B cell (primary cell): ENCODE results near the gene USP12. TPM values are rescaled to one million over a fixed set of nuclear protein-coding genes. Genes with fewer than 3 reads are reported as not detected.

Experiments
- ATAC-seq: fragments of 200-7000 bp; cut with Tn5 transposase; one replicate; pipeline ENCODE4 v1.10.0; 2021; ENCODE audit warnings: low read depth, mild to moderate bottlenecking, moderate number of reproducible peaks, moderate library complexity
- CTCF ChIA-PET: fragments of 350-600 bp; sonication (Branson Sonifier 250); formaldehyde crosslinking; loops from one replicate; lab custom pipeline; 2021; ENCODE audit warnings: antibody characterized with exemption, inconsistent platforms; lab: Charles Lee
- POLR2A ChIA-PET: fragments of 350-600 bp; sonication (Branson Sonifier 250); formaldehyde crosslinking; loops from one replicate; lab custom pipeline; 2021; ENCODE audit warnings: antibody characterized with exemption; lab: Charles Lee
- DNase-seq: peaks from one replicate; pipeline ENCODE4 v3.0.0; 2013
- H2AFZ ChIP-seq: 2 replicates; pipeline ENCODE4 v1.6.1; 2012; ENCODE audit warnings: mild to moderate bottlenecking, low read depth, low read length; ENCODE audit not compliant: insufficient read depth, poor library complexity, severe bottlenecking
- H3K27ac ChIP-seq, 2 donors: 1 replicate in 1 of 2; 2 replicates in 1 of 2; pipeline ENCODE4 v1.5.1; 2012 to 2013; ENCODE audit warnings: low read length in 2 of 2, mild to moderate bottlenecking in 2 of 2, moderate library complexity in 1 of 2
- H3K27me3 ChIP-seq, 4 experiments: fragments of 200-600 bp in 1 of 4; sonication (generic) in 1 of 4; replicated peaks in 1 of 4; 1 replicate in 2 of 4; 2 replicates in 2 of 4; pipeline versions ENCODE4 v1.6.1 to v1.7.0; 2013 to 2016; ENCODE audit warnings: low read length in 3 of 4, mild to moderate bottlenecking in 2 of 4, mixed read lengths in 1 of 4, moderate library complexity in 1 of 4; ENCODE audit not compliant: insufficient read depth in 4 of 4, control insufficient read depth in 3 of 4; ENCODE audit errors: control extremely low read depth in 1 of 4
- H3K36me3 ChIP-seq, 2 experiments: replicated peaks in 1 of 2; 1 replicate in 1 of 2; 2 replicates in 1 of 2; pipeline versions ENCODE4 v1.6.1 to v1.7.1; 2013; ENCODE audit warnings: low read length in 1 of 2; ENCODE audit not compliant: insufficient read depth in 2 of 2, control insufficient read depth in 1 of 2; ENCODE audit errors: control extremely low read depth in 1 of 2, extremely low read depth in 1 of 2
- H3K4me1 ChIP-seq, 2 donors: fragments of 200-600 bp in 1 of 2; sonication (generic) in 1 of 2; 1 replicate in 1 of 2; 2 replicates in 1 of 2; pipeline versions ENCODE4 v1.5.1 to v1.6.1; 2013 to 2017; ENCODE audit warnings: low read length in 2 of 2; ENCODE audit not compliant: control insufficient read depth in 2 of 2, insufficient read depth in 2 of 2
- H3K4me2 ChIP-seq: replicated peaks from 2 replicates; pipeline ENCODE3; 2012; ENCODE audit warnings: mild to moderate bottlenecking, low read depth, low read length; ENCODE audit not compliant: poor library complexity, severe bottlenecking
- H3K4me3 ChIP-seq, 5 experiments: fragments of 200-600 bp in 1 of 5; sonication (generic) in 1 of 5; 1 replicate in 3 of 5; 2 replicates in 2 of 5; pipeline versions ENCODE4 v1.5.1 to v1.7.0; 2011 to 2016; ENCODE audit warnings: low read length in 4 of 5, mild to moderate bottlenecking in 4 of 5, low read depth in 2 of 5, control low read depth in 1 of 5, moderate library complexity in 1 of 5; ENCODE audit not compliant: insufficient read depth in 1 of 5; ENCODE audit errors: control extremely low read depth in 1 of 5, extremely low read depth in 1 of 5
- H3K79me2 ChIP-seq: fragments of 200-600 bp; sonication (generic); one replicate; pipeline ENCODE4 v1.6.0; 2016; ENCODE audit warnings: low read length; ENCODE audit not compliant: control insufficient read depth, insufficient read depth
- H3K9ac ChIP-seq: fragments of 200-600 bp; sonication (generic); 2 replicates; pipeline ENCODE4 v1.6.1; 2017; ENCODE audit warnings: mild to moderate bottlenecking, low read length, moderate library complexity
- H3K9me3 ChIP-seq, 3 donors: one replicate each; pipeline versions ENCODE4 v1.6.1 to v1.7.1; 2013; ENCODE audit warnings: low read length in 2 of 3; ENCODE audit not compliant: control insufficient read depth in 2 of 3, insufficient read depth in 1 of 3; ENCODE audit errors: control extremely low read depth in 1 of 3
- H4K20me1 ChIP-seq: 2 replicates; pipeline ENCODE4 v1.6.0; 2012; ENCODE audit warnings: mild to moderate bottlenecking, low read length; ENCODE audit not compliant: insufficient read depth, control insufficient read depth, poor library complexity, severe bottlenecking
- H3K27ac Mint-ChIP-seq: one replicate; pipeline ENCODE4 v1.8.0; 2021; ENCODE audit warnings: mixed read lengths
- H3K27me3 Mint-ChIP-seq: one replicate; pipeline ENCODE4 v1.8.0; 2021; ENCODE audit warnings: mixed read lengths
- H3K4me1 Mint-ChIP-seq: one replicate; pipeline ENCODE4 v1.8.0; 2021; ENCODE audit warnings: mixed read lengths
- H3K4me3 Mint-ChIP-seq: one replicate; pipeline ENCODE4 v1.8.0; 2021; ENCODE audit warnings: mixed read lengths
- H3K9me3 Mint-ChIP-seq: one replicate; pipeline ENCODE4 v1.8.0; 2022; ENCODE audit warnings: mixed read lengths; ENCODE audit not compliant: insufficient read depth
- EZH2 ChIP-seq: IDR thresholded peaks from 2 replicates; pipeline ENCODE4 v1.6.1; 2012; ENCODE audit warnings: borderline replicate concordance, low read depth, mild to moderate bottlenecking, moderate library complexity, low read length; ENCODE audit not compliant: insufficient read depth, poor library complexity, severe bottlenecking
- WGBS: methylation state at CpG from one replicate; pipeline ENCODE4 v1.1.5; 2013; ENCODE audit warnings: missing lambda C conversion rate; ENCODE audit not compliant: insufficient coverage; 5-methylcytosine and 5-hydroxymethylcytosine counted together
- intact Hi-C: fragments of 100-400 bp; cut with micrococcal nuclease; formaldehyde crosslinking; loops from one replicate; pipeline ENCODE4 v1.10.0; 2022
- polyA plus RNA-seq: library from polyadenylated mRNA; depleted of rRNA; stranded (reverse); fragments of >200 nt; gene quantifications from 2 replicates; pipeline ENCODE4 v1.2.3, GENCODE V29; 2012
- total RNA-seq, 2 donors: library from RNA; stranded (reverse); fragments of 120-200 nt in 1 of 2; gene quantifications; 1 replicate in 1 of 2; 2 replicates in 1 of 2; pipeline versions ENCODE4 v1.2.3 to v1.2.4, GENCODE V29; 2013 to 2022
- TF ChIP-seq, protein P1 (sequence below): fragments of 200-600 bp; IDR thresholded peaks from one replicate; pipeline ENCODE4 v1.8.0; 2022; ENCODE audit warnings: antibody characterized with exemption, mild to moderate bottlenecking

USP12 gene
- total and polyA plus RNA-seq, 2 donors (not counting 1 experiment from before 2014, with no cell fraction given), result 21.7 to 46.3 TPM

DNA sequence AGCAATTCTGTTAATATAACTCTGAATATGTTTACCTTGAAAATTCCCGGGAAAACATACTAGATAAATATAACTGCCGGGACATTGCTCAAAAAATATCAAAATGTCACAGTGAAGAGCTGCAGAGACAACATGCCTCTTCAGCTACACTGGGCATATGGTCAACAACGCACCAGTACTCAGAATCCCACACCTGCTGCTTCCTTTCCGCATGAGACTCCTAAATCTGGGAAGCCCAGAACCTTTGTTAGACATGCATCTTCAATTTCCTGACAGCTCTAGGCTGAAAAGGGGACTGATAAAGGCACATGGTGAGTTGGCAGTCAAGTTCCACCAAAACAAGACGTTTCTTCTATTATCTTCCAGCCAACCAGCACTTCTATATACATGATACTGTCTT is 53.7 kb downstream of the USP12 start:
- no peak overlapping the region for H3K27ac ChIP-seq
- DNase-seq, result no peak
- H3K4me3 Mint-ChIP-seq, result no peak overlapping the region
- H3K4me1 Mint-ChIP-seq, result peaks cover 64% of the 10 kb centered on the region
- intact Hi-C loops, result no loop called here
- no peak overlapping the region for H3K4me2 ChIP-seq
- H3K9me3 Mint-ChIP-seq, result peaks cover 2% of the 10 kb centered on the region
- H3K4me3 ChIP-seq, result no peak overlapping the region
- H4K20me1 ChIP-seq, result peaks cover 69% of the 10 kb centered on the region
- H3K27me3 Mint-ChIP-seq, result no peaks in the 10 kb centered on the region
- ChIA-PET CTCF (no interaction called here), POLR2A (no interaction called here)
- H3K27me3 ChIP-seq, result no peaks in the 10 kb centered on the region
- H3K79me2 ChIP-seq, result peaks cover 89% of the 10 kb centered on the region
- peaks cover 16 to 19% of the 10 kb centered on the region in 2 donors for H3K4me1 ChIP-seq
- 100% methylated on average over 1 of the region's 5 CpGs for WGBS
- peaks cover 0 to 11% (median 0%) of the 10 kb centered on the region in 3 donors for H3K9me3 ChIP-seq
- no peak overlapping the region for H3K27ac Mint-ChIP-seq
- peaks cover 3 to 10% of the 10 kb centered on the region in 2 experiments for H3K36me3 ChIP-seq
- no peak for TF ChIP-seq EZH2
- TF ChIP-seq, protein P1, sequence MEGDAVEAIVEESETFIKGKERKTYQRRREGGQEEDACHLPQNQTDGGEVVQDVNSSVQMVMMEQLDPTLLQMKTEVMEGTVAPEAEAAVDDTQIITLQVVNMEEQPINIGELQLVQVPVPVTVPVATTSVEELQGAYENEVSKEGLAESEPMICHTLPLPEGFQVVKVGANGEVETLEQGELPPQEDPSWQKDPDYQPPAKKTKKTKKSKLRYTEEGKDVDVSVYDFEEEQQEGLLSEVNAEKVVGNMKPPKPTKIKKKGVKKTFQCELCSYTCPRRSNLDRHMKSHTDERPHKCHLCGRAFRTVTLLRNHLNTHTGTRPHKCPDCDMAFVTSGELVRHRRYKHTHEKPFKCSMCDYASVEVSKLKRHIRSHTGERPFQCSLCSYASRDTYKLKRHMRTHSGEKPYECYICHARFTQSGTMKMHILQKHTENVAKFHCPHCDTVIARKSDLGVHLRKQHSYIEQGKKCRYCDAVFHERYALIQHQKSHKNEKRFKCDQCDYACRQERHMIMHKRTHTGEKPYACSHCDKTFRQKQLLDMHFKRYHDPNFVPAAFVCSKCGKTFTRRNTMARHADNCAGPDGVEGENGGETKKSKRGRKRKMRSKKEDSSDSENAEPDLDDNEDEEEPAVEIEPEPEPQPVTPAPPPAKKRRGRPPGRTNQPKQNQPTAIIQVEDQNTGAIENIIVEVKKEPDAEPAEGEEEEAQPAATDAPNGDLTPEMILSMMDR, result no peak
- no peak overlapping the region for H2AFZ ChIP-seq
- no peak for ATAC-seq
- no peak overlapping the region for H3K9ac ChIP-seq

DNA sequence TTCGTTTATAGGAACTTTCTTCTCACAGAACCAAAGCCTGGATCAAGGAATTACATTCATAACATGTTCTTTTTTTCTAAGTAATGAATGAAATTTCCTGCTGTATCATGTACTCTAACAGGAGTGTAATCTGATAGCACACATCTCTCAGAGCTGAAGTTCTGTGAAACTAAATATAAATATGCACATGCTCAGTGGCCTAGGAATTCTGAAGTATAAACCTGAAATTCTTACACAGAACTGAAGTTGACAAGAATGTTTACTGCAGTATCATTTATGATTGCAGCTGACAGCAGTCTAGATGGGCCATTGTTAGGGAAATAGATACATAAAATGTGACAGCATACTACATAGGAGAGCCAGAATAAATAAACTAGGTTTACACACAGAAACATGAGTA is 54.5 kb downstream of the USP12 start:
- no peaks in the 10 kb centered on the region for H3K27me3 Mint-ChIP-seq
- H3K9me3 ChIP-seq, result peaks cover 0 to 4% (median 0%) of the 10 kb centered on the region in 3 donors
- H3K27ac ChIP-seq, result no peak overlapping the region
- no peak overlapping the region for H3K4me3 Mint-ChIP-seq
- H3K27ac Mint-ChIP-seq, result no peak overlapping the region
- H4K20me1 ChIP-seq, result peaks cover 72% of the 10 kb centered on the region
- no peak overlapping the region for H3K9ac ChIP-seq
- no peak overlapping the region for H3K4me2 ChIP-seq
- peaks cover 89% of the 10 kb centered on the region for H3K79me2 ChIP-seq
- no peak overlapping the region for H3K4me3 ChIP-seq
- no peak for DNase-seq
- no CpG with 5 or more reads among the region's 1 CpG for WGBS
- peaks cover 16 to 21% of the 10 kb centered on the region in 2 donors for H3K4me1 ChIP-seq
- H3K36me3 ChIP-seq, result peaks cover 3 to 10% of the 10 kb centered on the region in 2 experiments
- peaks cover 68% of the 10 kb centered on the region for H3K4me1 Mint-ChIP-seq
- no peak for ATAC-seq
- CTCF ChIA-PET, result no interaction called here
- no peak overlapping the region for H2AFZ ChIP-seq
- TF ChIP-seq EZH2, result no peak
- TF ChIP-seq, protein P1, result no peak
- POLR2A ChIA-PET, result no interaction called here
- H3K9me3 Mint-ChIP-seq, result no peaks in the 10 kb centered on the region
- intact Hi-C loops, result no loop called here
- H3K27me3 ChIP-seq, result no peaks in the 10 kb centered on the region
